HepG2 (cell line): ENCODE measurements around the gene HORMAD2. TPM values are rescaled to one million over a fixed set of nuclear protein-coding genes. Genes with fewer than 3 reads are reported as not detected.

Experiments
- EZH2 ChIP-seq: conservative IDR thresholded peaks from 2 replicates; pipeline ENCODE4 v1.6.1; 2012; ENCODE audit warnings: mild to moderate bottlenecking, low read depth, low read length, moderate library complexity
- FOXM1 ChIP-seq: sonication (generic); formaldehyde crosslinking; IDR thresholded peaks from 2 replicates; pipeline ENCODE4 v1.5.0; 2020; ENCODE audit warnings: missing genetic modification reagents
- GABPA ChIP-seq, 2 experiments: IDR thresholded peaks; 2 replicates each; pipeline ENCODE4 v1.6.1; 2011 to 2016; ENCODE audit warnings: low read depth in 2 of 2, low read length in 1 of 2, missing biosample characterization in 1 of 2, missing genetic modification characterization in 1 of 2
- GATA4 ChIP-seq: sonication (generic); IDR thresholded peaks from 2 replicates; pipeline ENCODE4 v1.6.1; 2016; ENCODE audit warnings: antibody characterized with exemption, low read depth, borderline replicate concordance
- GATAD2A ChIP-seq: IDR thresholded peaks from 2 replicates; pipeline ENCODE4 v1.6.1; 2016
- HNRNPH1 ChIP-seq: fragments of 200-400 bp; formaldehyde crosslinking; optimal IDR thresholded peaks from 2 replicates; pipeline ENCODE3; 2017; ENCODE audit warnings: mild to moderate bottlenecking, low read depth, low read length
- HOXA5 ChIP-seq: sonication (generic); formaldehyde crosslinking; IDR thresholded peaks from 2 replicates; pipeline ENCODE4 v1.4.0; 2020; ENCODE audit warnings: missing genetic modification reagents
- MAFK ChIP-seq, 2 experiments: IDR thresholded peaks in 1 of 2; conservative IDR thresholded peaks in 1 of 2; 2 replicates each; pipeline ENCODE4 v1.6.1; 2011; ENCODE audit warnings: improper control_type of control experiment in 2 of 2, low read length in 2 of 2
- RFX5 ChIP-seq: IDR thresholded peaks from 2 replicates; pipeline ENCODE4 v1.6.1; 2011; ENCODE audit warnings: low read depth, low read length, improper control_type of control experiment
- SETDB1 ChIP-seq: sonication (generic); formaldehyde crosslinking; IDR thresholded peaks from 2 replicates; pipeline ENCODE4 v1.5.1; 2020; ENCODE audit warnings: missing genetic modification reagents, mild to moderate bottlenecking, borderline replicate concordance
- ZBTB20 ChIP-seq: sonication (generic); formaldehyde crosslinking; IDR thresholded peaks from 2 replicates; pipeline ENCODE4 v1.8.1; 2023; ENCODE audit warnings: missing genetic modification reagents, low read depth, mild to moderate bottlenecking, borderline replicate concordance
- ZBTB42 ChIP-seq: sonication (generic); formaldehyde crosslinking; IDR thresholded peaks from 2 replicates; pipeline ENCODE4 v1.5.0; 2020; ENCODE audit warnings: mild to moderate bottlenecking, missing genetic modification reagents
- ZFP37 ChIP-seq: sonication (generic); formaldehyde crosslinking; IDR thresholded peaks from 2 replicates; pipeline ENCODE4 v1.4.0; 2020; ENCODE audit warnings: missing genetic modification reagents, borderline replicate concordance
- ZFYVE20 ChIP-seq: sonication (generic); formaldehyde crosslinking; IDR thresholded peaks from 2 replicates; pipeline ENCODE4 v1.8.0; 2023; ENCODE audit warnings: low read depth, mild to moderate bottlenecking, moderate library complexity, missing genetic modification reagents, borderline replicate concordance
- ZMYM4 ChIP-seq: sonication (generic); formaldehyde crosslinking; IDR thresholded peaks from 2 replicates; pipeline ENCODE4 v1.8.1; 2023; ENCODE audit warnings: mild to moderate bottlenecking, missing genetic modification reagents
- ZNF253 ChIP-seq: sonication (generic); formaldehyde crosslinking; IDR thresholded peaks from 2 replicates; pipeline ENCODE4 v1.8.0; 2022; ENCODE audit warnings: mild to moderate bottlenecking, missing genetic modification reagents, borderline replicate concordance
- ZNF367 ChIP-seq: sonication (generic); formaldehyde crosslinking; IDR thresholded peaks from 2 replicates; pipeline ENCODE4 v1.4.0; 2020; ENCODE audit warnings: missing genetic modification reagents, borderline replicate concordance
- ZNF703 ChIP-seq: sonication (generic); formaldehyde crosslinking; IDR thresholded peaks from 2 replicates; pipeline ENCODE4 v1.5.1; 2020; ENCODE audit warnings: missing genetic modification reagents, mild to moderate bottlenecking, moderate library complexity, borderline replicate concordance
- polyA plus RNA-seq, 8 experiments: library from polyadenylated mRNA; depleted of rRNA in 3 of 8; stranded (reverse) in 7 of 8; unstranded in 1 of 8; fragments of >200 nt; fragmentation: Illumina TruSeq in 4 of 8; extraction: Trizol in 4 of 8; gene quantifications; 2 replicates each; pipeline versions ENCODE4 v1.2.1 to v1.2.3, GENCODE V29; 2011 to 2016; ENCODE audit warnings: low read depth in 4 of 8, missing spikeins in 1 of 8, mixed read lengths in 1 of 8; ENCODE audit not compliant: insufficient read depth in 1 of 8
- total RNA-seq, 5 experiments: library from RNA; depleted of rRNA; stranded (reverse); fragments of >200 nt; fragmentation: Illumina TruSeq; extraction: Trizol; gene quantifications; 2 replicates each; pipeline ENCODE4 v1.2.3, GENCODE V29; 2016; ENCODE audit warnings: low read depth in 1 of 5
- TF ChIP-seq, protein P1 (sequence below): sonication (generic); formaldehyde crosslinking; IDR thresholded peaks from 2 replicates; pipeline ENCODE4 v1.4.0; 2020; ENCODE audit warnings: missing genetic modification reagents
- TF ChIP-seq, protein P2 (sequence below): sonication (generic); formaldehyde crosslinking; IDR thresholded peaks from 2 replicates; pipeline ENCODE4 v1.4.0; 2020; ENCODE audit warnings: mild to moderate bottlenecking, missing genetic modification reagents

Gene HORMAD2
- total and polyA plus RNA-seq, 2 of the 13 experiments (the other 11 are each of a cell fraction or from before 2014, with no cell fraction given) = not detected

DNA sequence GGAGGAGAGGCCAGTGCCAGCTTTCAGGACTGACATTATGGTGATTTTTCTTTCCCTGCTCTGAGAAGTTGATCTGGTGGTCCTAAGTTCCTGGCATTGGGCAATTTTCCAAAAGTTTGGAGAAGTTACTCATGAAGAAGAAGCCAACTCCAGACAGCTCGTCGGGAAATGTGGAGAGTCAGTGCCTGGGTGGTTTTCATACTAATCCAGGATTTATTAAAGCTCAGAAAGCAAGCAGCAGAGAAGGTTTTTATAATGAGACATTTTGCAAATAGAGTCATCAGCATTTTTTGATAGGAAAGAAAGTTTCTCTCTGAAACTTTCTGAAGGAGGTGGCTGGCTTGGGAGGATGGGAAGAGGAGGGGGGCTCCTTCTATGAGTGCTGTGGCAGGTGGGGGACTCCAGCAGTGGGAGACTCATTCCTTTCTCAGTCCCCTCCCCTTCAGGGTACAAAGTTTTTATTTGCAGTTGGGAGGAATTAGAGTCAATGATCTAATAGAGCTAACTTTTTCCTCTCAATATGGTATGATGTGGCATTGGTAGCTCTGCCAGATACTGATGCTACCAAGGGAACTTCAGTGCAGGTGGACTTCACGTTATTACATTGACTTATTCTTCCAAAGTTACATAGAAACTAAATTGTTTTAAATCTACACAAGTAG lies 110.9 kb downstream of the HORMAD2 start (continued):
- TF ChIP-seq ZNF703 (CRISPR knock-in tag) = no peak
- TF ChIP-seq, protein P1, sequence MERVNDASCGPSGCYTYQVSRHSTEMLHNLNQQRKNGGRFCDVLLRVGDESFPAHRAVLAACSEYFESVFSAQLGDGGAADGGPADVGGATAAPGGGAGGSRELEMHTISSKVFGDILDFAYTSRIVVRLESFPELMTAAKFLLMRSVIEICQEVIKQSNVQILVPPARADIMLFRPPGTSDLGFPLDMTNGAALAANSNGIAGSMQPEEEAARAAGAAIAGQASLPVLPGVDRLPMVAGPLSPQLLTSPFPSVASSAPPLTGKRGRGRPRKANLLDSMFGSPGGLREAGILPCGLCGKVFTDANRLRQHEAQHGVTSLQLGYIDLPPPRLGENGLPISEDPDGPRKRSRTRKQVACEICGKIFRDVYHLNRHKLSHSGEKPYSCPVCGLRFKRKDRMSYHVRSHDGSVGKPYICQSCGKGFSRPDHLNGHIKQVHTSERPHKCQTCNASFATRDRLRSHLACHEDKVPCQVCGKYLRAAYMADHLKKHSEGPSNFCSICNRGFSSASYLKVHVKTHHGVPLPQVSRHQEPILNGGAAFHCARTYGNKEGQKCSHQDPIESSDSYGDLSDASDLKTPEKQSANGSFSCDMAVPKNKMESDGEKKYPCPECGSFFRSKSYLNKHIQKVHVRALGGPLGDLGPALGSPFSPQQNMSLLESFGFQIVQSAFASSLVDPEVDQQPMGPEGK = peak; percentile 38; the same call in 1 of the 2 replicates
- TF ChIP-seq GATA4 = no peak
- TF ChIP-seq ZBTB42 = no peak
- TF ChIP-seq MAFK (conservative IDR thresholded peaks at IDR 0.05 in 1 of 2, IDR thresholded peaks at IDR 0.05 in 1 of 2; ENCODE audit: low read length in 2 of 2) = peak; percentile 51 to 52
- no peak for TF ChIP-seq GABPA (IDR thresholded peaks at IDR 0.05; ENCODE audit: low read depth, low read length)
- TF ChIP-seq GABPA (CRISPR knock-in tag; IDR thresholded peaks at IDR 0.05; ENCODE audit: low read depth) = no peak
- no peak for TF ChIP-seq EZH2
- TF ChIP-seq RFX5 = no peak
- TF ChIP-seq, protein P2, sequence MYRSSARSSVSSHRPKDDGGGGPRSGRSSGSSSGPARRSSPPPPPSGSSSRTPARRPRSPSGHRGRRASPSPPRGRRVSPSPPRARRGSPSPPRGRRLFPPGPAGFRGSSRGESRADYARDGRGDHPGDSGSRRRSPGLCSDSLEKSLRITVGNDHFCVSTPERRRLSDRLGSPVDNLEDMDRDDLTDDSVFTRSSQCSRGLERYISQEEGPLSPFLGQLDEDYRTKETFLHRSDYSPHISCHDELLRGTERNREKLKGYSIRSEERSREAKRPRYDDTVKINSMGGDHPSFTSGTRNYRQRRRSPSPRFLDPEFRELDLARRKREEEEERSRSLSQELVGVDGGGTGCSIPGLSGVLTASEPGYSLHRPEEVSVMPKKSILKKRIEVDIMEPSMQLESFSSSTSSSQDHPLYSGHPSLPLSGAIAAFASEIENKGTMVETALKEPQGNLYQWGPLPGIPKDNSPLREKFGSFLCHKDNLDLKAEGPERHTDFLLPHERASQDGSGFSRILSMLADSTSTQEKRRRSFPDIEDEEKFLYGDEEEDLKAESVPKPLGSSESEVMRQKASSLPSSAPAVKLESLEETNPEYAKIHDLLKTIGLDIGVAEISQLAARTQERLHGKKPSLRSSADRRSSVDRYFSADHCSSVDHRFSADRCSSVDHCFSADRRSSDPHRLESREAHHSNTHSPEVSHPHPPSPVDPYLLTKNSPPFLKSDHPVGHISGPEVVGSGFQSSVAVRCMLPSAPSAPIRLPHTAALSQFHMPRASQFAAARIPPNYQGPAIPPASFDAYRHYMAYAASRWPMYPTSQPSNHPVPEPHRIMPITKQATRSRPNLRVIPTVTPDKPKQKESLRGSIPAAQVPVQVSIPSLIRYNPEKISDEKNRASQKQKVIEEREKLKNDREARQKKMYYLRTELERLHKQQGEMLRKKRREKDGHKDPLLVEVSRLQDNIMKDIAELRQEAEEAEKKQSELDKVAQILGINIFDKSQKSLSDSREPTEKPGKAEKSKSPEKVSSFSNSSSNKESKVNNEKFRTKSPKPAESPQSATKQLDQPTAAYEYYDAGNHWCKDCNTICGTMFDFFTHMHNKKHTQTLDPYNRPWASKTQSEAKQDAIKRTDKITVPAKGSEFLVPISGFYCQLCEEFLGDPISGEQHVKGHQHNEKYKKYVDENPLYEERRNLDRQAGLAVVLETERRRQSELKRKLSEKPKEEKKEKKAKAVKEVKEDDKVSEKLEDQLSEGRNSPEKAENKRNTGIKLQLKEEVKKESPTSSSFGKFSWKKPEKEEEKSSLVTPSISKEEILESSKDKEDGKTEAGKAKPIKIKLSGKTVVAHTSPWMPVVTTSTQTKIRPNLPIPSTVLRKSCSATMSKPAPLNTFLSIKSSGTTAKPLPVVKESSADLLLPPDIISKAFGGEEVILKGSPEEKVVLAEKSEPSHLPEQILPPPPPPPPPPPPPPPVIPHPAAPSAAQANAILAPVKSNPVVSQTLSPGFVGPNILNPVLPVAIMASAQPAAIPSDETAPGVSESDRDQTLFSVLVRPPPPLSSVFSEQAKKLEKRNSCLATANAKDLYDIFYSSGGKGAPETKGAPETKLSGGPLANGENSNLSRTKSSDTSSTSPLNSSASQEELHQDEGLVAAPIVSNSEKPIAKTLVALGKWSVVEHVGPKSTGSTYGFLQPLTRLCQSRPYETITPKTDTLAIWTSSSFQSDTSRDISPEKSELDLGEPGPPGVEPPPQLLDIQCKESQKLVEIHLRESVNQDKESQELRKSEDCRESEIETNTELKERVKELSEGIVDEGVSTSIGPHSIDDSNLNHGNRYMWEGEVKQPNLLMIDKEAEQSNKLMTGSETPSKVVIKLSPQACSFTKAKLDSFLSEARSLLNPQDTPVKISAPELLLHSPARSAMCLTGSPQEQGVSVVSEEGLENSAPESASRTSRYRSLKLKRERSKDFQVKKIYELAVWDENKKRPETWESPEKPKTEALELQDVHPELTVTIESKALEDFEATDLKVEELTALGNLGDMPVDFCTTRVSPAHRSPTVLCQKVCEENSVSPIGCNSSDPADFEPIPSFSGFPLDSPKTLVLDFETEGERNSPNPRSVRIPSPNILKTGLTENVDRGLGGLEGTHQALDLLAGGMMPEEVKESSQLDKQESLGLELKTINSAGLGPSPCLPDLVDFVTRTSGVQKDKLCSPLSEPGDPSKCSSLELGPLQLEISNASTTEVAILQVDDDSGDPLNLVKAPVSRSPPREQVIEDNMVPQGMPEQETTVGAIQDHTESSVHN (CRISPR knock-in tag) = no peak
- no peak for TF ChIP-seq ZMYM4
- no peak for TF ChIP-seq ZFP37 (CRISPR knock-in tag)
- no peak for TF ChIP-seq ZNF253 (CRISPR knock-in tag)
- no peak for TF ChIP-seq HNRNPH1
- TF ChIP-seq FOXM1 (CRISPR knock-in tag) = no peak
- TF ChIP-seq SETDB1 (CRISPR knock-in tag) = no peak
- no peak for TF ChIP-seq ZBTB20
- TF ChIP-seq GATAD2A = 0 out of 2 replicates have a peak, but pooled peaks have one; percentile 17
- TF ChIP-seq ZNF367 (CRISPR knock-in tag) = no peak
- no peak for TF ChIP-seq ZFYVE20 (CRISPR knock-in tag)
- no peak for TF ChIP-seq HOXA5 (CRISPR knock-in tag)
